Activated B cell treated with CpG ODN at 0.5 μM for 24 hours (primary cell): ENCODE data around the gene NRP2. TPM values are rescaled to one million over a fixed set of nuclear protein-coding genes. Genes with fewer than 3 reads are reported as not detected.

Source experiments
- ATAC-seq: fragments of 200-7000 bp; cut with Tn5 transposase; one replicate; pipeline ENCODE4 v1.10.0; 2021; ENCODE audit warnings: low read depth, mild to moderate bottlenecking, moderate library complexity
- CTCF ChIA-PET: fragments of 350-600 bp; sonication (Branson Sonifier 250); formaldehyde crosslinking; loops from one replicate; lab custom pipeline; 2021; ENCODE audit warnings: antibody characterized with exemption; lab: Charles Lee
- POLR2A ChIA-PET: fragments of 350-600 bp; sonication (Branson Sonifier 250); formaldehyde crosslinking; loops from one replicate; lab custom pipeline; 2021; ENCODE audit warnings: antibody characterized with exemption; lab: Charles Lee
- DNase-seq: peaks from one replicate; pipeline ENCODE4 v3.0.0; 2022
- H3K27ac Mint-ChIP-seq: one replicate; pipeline ENCODE4 v1.8.0; 2020; ENCODE audit warnings: mixed read lengths
- H3K27me3 Mint-ChIP-seq: one replicate; pipeline ENCODE4 v1.8.0; 2021; ENCODE audit warnings: mixed read lengths
- H3K36me3 Mint-ChIP-seq: one replicate; pipeline ENCODE4 v1.8.0; 2021; ENCODE audit warnings: low read depth, mixed read lengths
- H3K4me1 Mint-ChIP-seq: one replicate; pipeline ENCODE4 v1.8.0; 2021; ENCODE audit warnings: mixed read lengths
- H3K4me3 Mint-ChIP-seq: one replicate; pipeline ENCODE4 v1.8.0; 2020; ENCODE audit warnings: mild to moderate bottlenecking, mixed read lengths
- H3K9me3 Mint-ChIP-seq: one replicate; pipeline ENCODE4 v1.8.0; 2020; ENCODE audit warnings: mixed read lengths
- intact Hi-C: fragments of 100-400 bp; cut with micrococcal nuclease; formaldehyde crosslinking; loops from one replicate; pipeline ENCODE4 v1.15.1; 2024
- total RNA-seq: library from RNA; stranded (reverse); gene quantifications from 2 replicates; pipeline ENCODE4 v1.2.3, GENCODE V29; 2022
- TF ChIP-seq, protein P1 (sequence below): fragments of 200-600 bp; IDR thresholded peaks from one replicate; pipeline ENCODE4 v1.8.0; 2022; ENCODE audit warnings: antibody characterized with exemption, mild to moderate bottlenecking

The NRP2 gene
- total RNA-seq, 1 donor from 2014 or later = 10.2 TPM

DNA sequence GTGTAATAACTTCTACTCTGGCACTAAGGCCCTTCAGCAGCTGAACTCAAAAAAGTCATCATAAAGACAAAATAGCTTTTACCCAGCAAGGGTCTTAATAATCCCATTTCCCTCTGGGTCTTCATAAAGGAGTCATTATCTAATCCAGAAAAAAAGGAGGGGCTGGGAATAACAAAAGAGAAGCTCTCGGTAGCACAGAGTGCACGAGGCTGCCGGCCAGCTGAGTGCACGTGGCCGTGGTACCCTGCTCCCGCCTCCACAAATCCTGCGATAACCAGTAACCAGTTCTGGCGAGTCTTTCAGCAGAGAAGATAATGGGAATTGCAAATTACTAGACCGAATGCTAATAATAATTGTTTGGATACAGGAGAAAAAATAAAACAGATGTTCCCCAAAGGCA lies 7.5 kb downstream of the NRP2 start:
- Mint-ChIP-seq H3K27me3 (peaks cover 15% of the 10 kb centered on the region), H3K4me3 (no peak overlapping the region), H3K9me3 (no peaks in the 10 kb centered on the region), H3K4me1 (peaks cover 21% of the 10 kb centered on the region), H3K36me3 (no peaks in the 10 kb centered on the region), H3K27ac (no peak overlapping the region)
- ATAC-seq = no peak
- ChIA-PET POLR2A (no interaction called here), CTCF (no interaction called here)
- TF ChIP-seq, protein P1, sequence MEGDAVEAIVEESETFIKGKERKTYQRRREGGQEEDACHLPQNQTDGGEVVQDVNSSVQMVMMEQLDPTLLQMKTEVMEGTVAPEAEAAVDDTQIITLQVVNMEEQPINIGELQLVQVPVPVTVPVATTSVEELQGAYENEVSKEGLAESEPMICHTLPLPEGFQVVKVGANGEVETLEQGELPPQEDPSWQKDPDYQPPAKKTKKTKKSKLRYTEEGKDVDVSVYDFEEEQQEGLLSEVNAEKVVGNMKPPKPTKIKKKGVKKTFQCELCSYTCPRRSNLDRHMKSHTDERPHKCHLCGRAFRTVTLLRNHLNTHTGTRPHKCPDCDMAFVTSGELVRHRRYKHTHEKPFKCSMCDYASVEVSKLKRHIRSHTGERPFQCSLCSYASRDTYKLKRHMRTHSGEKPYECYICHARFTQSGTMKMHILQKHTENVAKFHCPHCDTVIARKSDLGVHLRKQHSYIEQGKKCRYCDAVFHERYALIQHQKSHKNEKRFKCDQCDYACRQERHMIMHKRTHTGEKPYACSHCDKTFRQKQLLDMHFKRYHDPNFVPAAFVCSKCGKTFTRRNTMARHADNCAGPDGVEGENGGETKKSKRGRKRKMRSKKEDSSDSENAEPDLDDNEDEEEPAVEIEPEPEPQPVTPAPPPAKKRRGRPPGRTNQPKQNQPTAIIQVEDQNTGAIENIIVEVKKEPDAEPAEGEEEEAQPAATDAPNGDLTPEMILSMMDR = no peak
- DNase-seq = no peak
- intact Hi-C loops = no loop called here

- Mint-ChIP-seq H3K4me1 (no peaks in the 10 kb centered on the region), H3K9me3 (no peaks in the 10 kb centered on the region), H3K27me3 (no peaks in the 10 kb centered on the region), H3K27ac (no peak overlapping the region), H3K36me3 (no peaks in the 10 kb centered on the region), H3K4me3 (no peak overlapping the region)
- DNase-seq (no peak), ATAC-seq (no peak)
- CTCF ChIA-PET = no interaction called here
- TF ChIP-seq, protein P1 = no peak
- POLR2A ChIA-PET = interaction anchor here (0.5 kb wide), 1 partner anchor 11 kb away, joined by 8 read pairs; no protein-coding TSS in a partner anchor
- intact Hi-C loops = no loop called here
Observed at GRCh38 chr2:205692104-205692503, 9.8 kb downstream of the NRP2 start.

DNA sequence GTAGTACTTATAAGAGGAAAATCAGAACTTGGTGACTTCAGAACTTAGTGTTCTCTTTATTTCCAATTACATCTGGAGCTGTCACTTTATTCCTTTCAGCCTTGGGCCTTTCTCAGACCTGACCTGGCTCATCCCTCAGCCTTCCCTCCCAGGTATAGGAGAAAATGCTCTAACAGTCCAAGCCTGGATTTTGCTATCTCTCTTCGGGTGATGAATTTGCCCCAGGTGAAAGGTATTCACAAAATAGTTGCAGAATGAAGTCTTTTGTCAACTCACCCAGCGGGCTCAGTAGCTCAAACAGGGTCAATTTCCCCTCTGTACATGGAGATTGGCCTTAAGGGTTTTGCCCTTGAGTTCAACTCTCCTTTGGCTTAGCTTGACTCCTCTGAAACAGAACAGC lies 12.0 kb downstream of the NRP2 start:
- ChIA-PET CTCF (interaction anchor here (1.4 kb wide), 1 partner anchor 17 kb away, joined by 3 read pairs; no protein-coding TSS in a partner anchor), POLR2A (interaction anchor here (1.0 kb wide), 1 partner anchor 12 kb away, joined by 5 read pairs; no protein-coding TSS in a partner anchor)
- TF ChIP-seq, protein P1 = no peak
- H3K27me3 Mint-ChIP-seq = no peaks in the 10 kb centered on the region
- ATAC-seq (no peak), DNase-seq (no peak)
- no peaks in the 10 kb centered on the region for H3K9me3 Mint-ChIP-seq
- intact Hi-C loops = loop anchor here (1.0 kb wide), 1 partner anchor 9 kb away; no protein-coding TSS in a partner anchor
- H3K4me1 Mint-ChIP-seq = peaks cover 4% of the 10 kb centered on the region
- no peaks in the 10 kb centered on the region for H3K36me3 Mint-ChIP-seq
- H3K4me3 Mint-ChIP-seq = no peak overlapping the region
- no peak overlapping the region for H3K27ac Mint-ChIP-seq

GRCh38 chr2:205695460-205695991 lies 13.2 kb downstream of the NRP2 start:
- Mint-ChIP-seq H3K27me3 (no peaks in the 10 kb centered on the region), H3K9me3 (no peaks in the 10 kb centered on the region), H3K36me3 (no peaks in the 10 kb centered on the region), H3K4me1 (peaks cover 17% of the 10 kb centered on the region), H3K4me3 (no peak overlapping the region), H3K27ac (no peak overlapping the region)
- DNase-seq (no peak), ATAC-seq (no peak)
- CTCF ChIA-PET = interaction anchor here (0.7 to 1.1 kb wide), 2 partner anchors 12 to 20 kb away, joined by 3 read pairs; no protein-coding TSS in a partner anchor
- TF ChIP-seq, protein P1 = no peak
- intact Hi-C loops = no loop called here
- POLR2A ChIA-PET = no interaction called here

- Mint-ChIP-seq H3K27ac (no peak overlapping the region), H3K27me3 (no peaks in the 10 kb centered on the region), H3K4me3 (no peak overlapping the region), H3K4me1 (peaks cover 26% of the 10 kb centered on the region), H3K36me3 (no peaks in the 10 kb centered on the region), H3K9me3 (no peaks in the 10 kb centered on the region)
- CTCF ChIA-PET = interaction anchor here (1.1 kb wide), 1 partner anchor 21 kb away, joined by 3 read pairs; no protein-coding TSS in a partner anchor
- DNase-seq (no peak), ATAC-seq (no peak)
- intact Hi-C loops = no loop called here
- TF ChIP-seq, protein P1 = no peak
- POLR2A ChIA-PET = no interaction called here
Observed at GRCh38 chr2:205696331-205696926, 14.1 kb downstream of the NRP2 start.
